A549 (cell line): ENCODE data around the gene NME7. TPM values are rescaled to one million over a fixed set of nuclear protein-coding genes. Genes with fewer than 3 reads are reported as not detected.

Experiments used
- ATAC-seq, 2 experiments: fragments of 200-7000 bp in 1 of 2; fragments of >200 bp in 1 of 2; cut with Nextera tagmentation in 1 of 2; cut with Tn5 transposase in 1 of 2; 3 replicates each; pipeline versions ENCODE4 v1.8.0 to v1.9.1; 2018 to 2020; ENCODE audit warnings: mild to moderate bottlenecking in 1 of 2, moderate library complexity in 1 of 2
- CTCF ChIA-PET: fragments of 300-600 bp; sonication (Branson Sonifier 250); formaldehyde crosslinking; extraction: SDS; loops from one replicate; lab custom pipeline; 2021; ENCODE audit warnings: antibody characterized with exemption, inconsistent platforms; lab: Yijun Ruan, JAX
- POLR2A ChIA-PET: fragments of 350-600 bp; formaldehyde crosslinking; extraction: SDS; loops from one replicate; lab custom pipeline; 2021; ENCODE audit warnings: antibody characterized with exemption, inconsistent platforms; lab: Yijun Ruan, JAX
- DNase-seq, 2 experiments: peaks; one replicate each; pipeline versions ENCODE4 v3.0.0 to v3.0.0-alpha.2; 2011 to 2016; ENCODE audit warnings: low read depth in 1 of 2, low spot score in 1 of 2
- FAIRE-seq: peaks from 2 replicates; lab custom pipeline; 2011; peaks lifted over from hg19 to GRCh38; lab: Jason Lieb, UNC
- H3K27ac ChIP-seq, 2 experiments: fragments of >200 bp; sonication (Bioruptor Twin); formaldehyde crosslinking; 3 replicates each; pipeline ENCODE4 v1.5.1; 2016 to 2017
- H3K4me1 ChIP-seq: fragments of >200 bp; sonication (Bioruptor Twin); formaldehyde crosslinking; 3 replicates; pipeline ENCODE4 v1.6.1; 2016
- H3K4me2 ChIP-seq: fragments of >200 bp; sonication (Bioruptor Twin); formaldehyde crosslinking; 3 replicates; pipeline ENCODE4 v1.6.1; 2016
- H3K4me3 ChIP-seq: fragments of >200 bp; sonication (Bioruptor Twin); formaldehyde crosslinking; 3 replicates; pipeline ENCODE4 v1.5.1; 2016
- H3K9me3 ChIP-seq: fragments of >200 bp; sonication (Bioruptor Twin); formaldehyde crosslinking; 3 replicates; pipeline ENCODE4 v1.6.1; 2016
- CBX8 ChIP-seq: fragments of 200-600 bp; sonication (generic); IDR thresholded peaks from 2 replicates; pipeline ENCODE4 v1.6.1; 2016
- CTCF ChIP-seq: fragments of >200 bp; sonication (Bioruptor Twin); formaldehyde crosslinking; IDR thresholded peaks from 3 replicates; pipeline ENCODE4 v1.5.1; 2016
- ELK1 ChIP-seq: fragments of 150-350 bp; IDR thresholded peaks from 2 replicates; pipeline ENCODE4 v1.6.1; 2014; ENCODE audit warnings: low read depth, mild to moderate bottlenecking, low read length
- FOSB ChIP-seq: fragments of 250-450 bp; sonication (Bioruptor Pico); IDR thresholded peaks from 2 replicates; pipeline ENCODE4 v1.5.0; 2020; ENCODE audit warnings: mild to moderate bottlenecking, moderate library complexity
- FOXS1 ChIP-seq: fragments of 250-450 bp; sonication (Bioruptor Pico); IDR thresholded peaks from 2 replicates; pipeline ENCODE4 v1.5.0; 2020; ENCODE audit warnings: mild to moderate bottlenecking, moderate library complexity
- GATA3 ChIP-seq: IDR thresholded peaks from 2 replicates; pipeline ENCODE4 v1.6.1; 2012; ENCODE audit warnings: borderline replicate concordance
- HDAC2 ChIP-seq: fragments of 200-600 bp; sonication (generic); IDR thresholded peaks from 2 replicates; pipeline ENCODE4 v1.6.1; 2016
- HES2 ChIP-seq: fragments of >200 bp; sonication (Bioruptor Twin); formaldehyde crosslinking; IDR thresholded peaks from 2 replicates; pipeline ENCODE4 v1.6.1; 2016
- HEYL ChIP-seq: fragments of 250-450 bp; sonication (Bioruptor Pico); IDR thresholded peaks from 2 replicates; pipeline ENCODE4 v1.8.0; 2021; ENCODE audit warnings: mild to moderate bottlenecking, moderate library complexity
- HMGXB4 ChIP-seq: fragments of 250-450 bp; sonication (Bioruptor Pico); IDR thresholded peaks from 2 replicates; pipeline ENCODE4 v1.5.0; 2021; ENCODE audit warnings: mild to moderate bottlenecking, moderate library complexity, borderline replicate concordance
- KDM5A ChIP-seq: fragments of 200-600 bp; sonication (generic); IDR thresholded peaks from 2 replicates; pipeline ENCODE4 v1.6.1; 2016; ENCODE audit warnings: antibody characterized with exemption, mild to moderate bottlenecking
- MAX ChIP-seq: IDR thresholded peaks from 2 replicates; pipeline ENCODE4 v1.6.1; 2012
- MAZ ChIP-seq: fragments of 150-350 bp; IDR thresholded peaks from 2 replicates; pipeline ENCODE4 v1.6.1; 2014; ENCODE audit warnings: antibody characterized with exemption, low read depth, low read length, borderline replicate concordance
- NPAS2 ChIP-seq: fragments of 250-450 bp; sonication (Bioruptor Pico); IDR thresholded peaks from 2 replicates; pipeline ENCODE4 v1.8.0; 2022; ENCODE audit warnings: mild to moderate bottlenecking, moderate library complexity, borderline replicate concordance
- NR3C1 ChIP-seq: fragments of >200 bp; sonication (Bioruptor Twin); formaldehyde crosslinking; IDR thresholded peaks from 3 replicates; pipeline ENCODE4 v1.6.1; 2017
- PBX3 ChIP-seq: IDR thresholded peaks from 2 replicates; pipeline ENCODE4 v1.6.1; 2012
- POLR2A ChIP-seq: IDR thresholded peaks from 2 replicates; pipeline ENCODE4 v1.6.1; 2012; ENCODE audit warnings: mild to moderate bottlenecking, low read length
- POLR2AphosphoS2 ChIP-seq: conservative IDR thresholded peaks from 2 replicates; pipeline ENCODE4 v1.6.1; 2012; ENCODE audit warnings: low read length, improper control_type of control experiment, inconsistent platforms
- RAD21 ChIP-seq, 2 experiments: fragments of >200 bp in 1 of 2; sonication (Bioruptor Twin) in 1 of 2; formaldehyde crosslinking in 1 of 2; IDR thresholded peaks in 1 of 2; conservative IDR thresholded peaks in 1 of 2; 2 replicates in 1 of 2; 3 replicates in 1 of 2; pipeline ENCODE4 v1.6.1; 2012 to 2018; ENCODE audit warnings: inconsistent platforms in 1 of 2
- RARB ChIP-seq: fragments of 250-450 bp; sonication (Bioruptor Pico); IDR thresholded peaks from 2 replicates; pipeline ENCODE4 v1.8.0; 2021; ENCODE audit warnings: mild to moderate bottlenecking, moderate library complexity
- RCOR1 ChIP-seq: fragments of 150-350 bp; IDR thresholded peaks from 2 replicates; pipeline ENCODE4 v1.6.1; 2014; ENCODE audit warnings: antibody characterized with exemption, low read length, low read depth
- REST ChIP-seq: fragments of 200-600 bp; sonication (generic); IDR thresholded peaks from 2 replicates; pipeline ENCODE4 v1.6.1; 2016; ENCODE audit warnings: antibody characterized with exemption, mild to moderate bottlenecking, moderate library complexity
- RFX5 ChIP-seq: fragments of 450-650 bp; IDR thresholded peaks from 2 replicates; pipeline ENCODE4 v1.7.1; 2014; ENCODE audit warnings: antibody characterized with exemption, mild to moderate bottlenecking, moderate library complexity
- SMC3 ChIP-seq: fragments of >200 bp; sonication (Bioruptor Twin); formaldehyde crosslinking; IDR thresholded peaks from 3 replicates; pipeline ENCODE4 v1.6.1; 2018; ENCODE audit warnings: inconsistent platforms
- SREBF2 ChIP-seq: fragments of 450-650 bp; IDR thresholded peaks from 2 replicates; pipeline ENCODE4 v1.6.1; 2014; ENCODE audit warnings: mild to moderate bottlenecking, moderate library complexity
- TP53 ChIP-seq: fragments of 250-450 bp; sonication (Bioruptor Pico); IDR thresholded peaks from 2 replicates; pipeline ENCODE4 v1.5.0; 2021; ENCODE audit warnings: mild to moderate bottlenecking, moderate library complexity
- ZC3H11A ChIP-seq: fragments of 450-650 bp; IDR thresholded peaks from 2 replicates; pipeline ENCODE4 v1.6.1; 2014; ENCODE audit warnings: antibody characterized with exemption, mild to moderate bottlenecking
- ZSCAN20 ChIP-seq: fragments of 250-450 bp; sonication (Bioruptor Pico); IDR thresholded peaks from 2 replicates; pipeline ENCODE4 v1.8.0; 2022; ENCODE audit warnings: mild to moderate bottlenecking, moderate library complexity
- WGBS: methylation state at CpG from one replicate; pipeline ENCODE4 v1.1.6; 2017; ENCODE audit errors: missing lambda C conversion rate; 5-methylcytosine and 5-hydroxymethylcytosine counted together
- polyA plus RNA-seq, 4 experiments: library from polyadenylated mRNA; depleted of rRNA in 3 of 4; stranded (reverse); fragments of >200 nt; fragmentation: RNase III in 1 of 4; extraction: RNeasy Plus Mini Kit Qiagen cat#74134 plus additional on column Dnase treatment in 1 of 4; gene quantifications; 2 replicates in 3 of 4; 3 replicates in 1 of 4; pipeline ENCODE4 v1.2.3, GENCODE V29; 2011 to 2017

Gene NME7
- polyA plus RNA-seq, 2 of the 4 experiments (the other 2 are of a cell fraction), result 39.5 to 62.3 TPM

GRCh38 chr1:169387399-169387798, 19.8 kb upstream of the NME7 start:
- Histone ChIP-seq H3K4me1 (no peaks in the 10 kb centered on the region), H3K4me3 (no peak overlapping the region), H3K4me2 (no peak overlapping the region), H3K27ac (no peak overlapping the region), H3K9me3 (no peaks in the 10 kb centered on the region)
- ChIA-PET CTCF (interaction anchor here (0.7 kb wide), 1 partner anchor 22 kb away, joined by 3 read pairs; no protein-coding TSS in a partner anchor), POLR2A (no interaction called here)
- FAIRE-seq (no peak), ATAC-seq (no peak), DNase-seq (no peak)
- no peak for TF ChIP-seq HDAC2
- TF ChIP-seq HES2, result no peak
- TF ChIP-seq POLR2AphosphoS2, result no peak
- TF ChIP-seq ELK1, result no peak
- TF ChIP-seq CTCF, result no peak
- no peak for TF ChIP-seq HEYL
- no peak for TF ChIP-seq HMGXB4 (CRISPR knock-in tag)
- TF ChIP-seq NPAS2, result no peak
- no peak for TF ChIP-seq GATA3
- TF ChIP-seq RCOR1, result no peak
- TF ChIP-seq SREBF2, result no peak
- no peak for TF ChIP-seq PBX3
- no peak for TF ChIP-seq REST
- no peak for TF ChIP-seq ZC3H11A
- no peak for TF ChIP-seq MAZ

- Histone ChIP-seq H3K4me1 (no peaks in the 10 kb centered on the region), H3K9me3 (no peaks in the 10 kb centered on the region), H3K27ac (no peak overlapping the region), H3K4me2 (no peak overlapping the region), H3K4me3 (no peak overlapping the region)
- TF ChIP-seq FOSB (CRISPR knock-in tag), result no peak
- TF ChIP-seq FOXS1, result no peak
- TF ChIP-seq CBX8, result no peak
- TF ChIP-seq NR3C1, result no peak
- TF ChIP-seq HES2, result no peak
- no peak for TF ChIP-seq KDM5A
- TF ChIP-seq POLR2A, result no peak
- TF ChIP-seq CTCF, result no peak
- no peak for TF ChIP-seq MAX
- no peak for TF ChIP-seq TP53 (CRISPR knock-in tag)
- TF ChIP-seq SMC3, result no peak
- TF ChIP-seq RFX5, result no peak
- no peak for TF ChIP-seq RARB (CRISPR knock-in tag)
- no peak for TF ChIP-seq ZSCAN20
- no peak for TF ChIP-seq RAD21 (conservative IDR thresholded peaks at IDR 0.05 in 1 of 2, IDR thresholded peaks at IDR 0.05 in 1 of 2)
- DNase-seq, result no peak
- ChIA-PET POLR2A (no interaction called here), CTCF (interaction anchor here (1.2 to 1.4 kb wide), 2 partner anchors 9 to 11 kb away, joined by 3 read pairs; no protein-coding TSS in a partner anchor)
- no peak for ATAC-seq
- WGBS, result 84% methylated on average over 4 of the region's 4 CpGs
- no peak for FAIRE-seq
Observed at GRCh38 chr1:169383449-169383848, 15.9 kb upstream of the NME7 start.
